HG03064 (cell line): ENCODE results near the gene XRCC5.
"Not testable (repeated sequence)": the region's sequence is repeated elsewhere in the genome, so short reads cannot be mapped to it uniquely, and the experiment has no call there.

ENCODE experiments used
- ATAC-seq: cut with Tn5 transposase; IDR thresholded peaks from one replicate; pipeline ENCODE4 v1.9.1; 2021; ENCODE audit warnings: low read depth; ENCODE audit not compliant: unreplicated experiment

The XRCC5 gene

DNA sequence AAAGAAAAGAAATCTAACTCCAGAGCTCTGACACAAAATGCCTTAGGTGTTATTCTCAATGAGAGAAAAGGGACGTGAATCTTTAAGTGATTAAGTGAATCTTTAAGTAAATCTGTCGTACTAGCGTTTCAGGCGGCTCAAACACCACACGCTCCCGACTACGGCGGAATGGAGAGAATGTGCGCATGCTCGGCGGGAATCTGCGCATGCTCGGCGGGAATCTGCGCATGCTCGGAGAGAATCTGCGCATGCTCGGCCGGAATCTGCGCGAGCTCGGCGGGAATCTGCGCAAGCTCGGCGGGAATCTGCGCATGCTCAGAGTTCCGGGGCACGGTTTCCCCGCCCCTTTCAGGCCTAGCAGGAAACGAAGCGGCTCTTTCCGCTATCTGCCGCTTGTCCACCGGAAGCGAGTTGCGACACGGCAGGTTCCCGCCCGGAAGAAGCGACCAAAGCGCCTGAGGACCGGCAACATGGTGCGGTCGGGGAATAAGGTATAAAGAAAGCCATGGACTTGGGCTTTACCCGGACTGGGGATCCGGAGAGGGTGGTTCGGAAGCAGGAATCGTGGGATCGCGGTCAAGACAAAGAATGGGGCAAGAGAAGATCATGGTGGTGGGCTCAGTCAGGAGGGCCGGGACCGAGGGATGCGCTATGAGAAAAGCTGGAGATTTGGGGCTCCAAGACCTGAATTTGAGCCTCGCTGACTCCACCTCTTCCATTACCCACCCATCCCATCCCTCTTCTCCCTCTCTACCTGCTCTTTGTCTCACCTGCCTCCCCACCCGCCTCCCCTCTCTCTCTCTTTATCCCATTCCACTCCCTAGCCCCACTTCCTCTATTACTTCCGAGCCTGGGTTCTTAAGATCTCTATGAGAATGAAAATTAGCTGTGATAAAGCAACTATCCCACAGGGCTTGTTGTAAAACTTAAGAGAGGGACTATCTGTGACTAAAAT, at the start of gene XRCC5:
Gene XRCC5 (plus strand): TSS at position 382 of the 955 bp plus-strand sequence. CDS start 89 bp downstream, at position 471.
- peak; percentile 47 for ATAC-seq

DNA sequence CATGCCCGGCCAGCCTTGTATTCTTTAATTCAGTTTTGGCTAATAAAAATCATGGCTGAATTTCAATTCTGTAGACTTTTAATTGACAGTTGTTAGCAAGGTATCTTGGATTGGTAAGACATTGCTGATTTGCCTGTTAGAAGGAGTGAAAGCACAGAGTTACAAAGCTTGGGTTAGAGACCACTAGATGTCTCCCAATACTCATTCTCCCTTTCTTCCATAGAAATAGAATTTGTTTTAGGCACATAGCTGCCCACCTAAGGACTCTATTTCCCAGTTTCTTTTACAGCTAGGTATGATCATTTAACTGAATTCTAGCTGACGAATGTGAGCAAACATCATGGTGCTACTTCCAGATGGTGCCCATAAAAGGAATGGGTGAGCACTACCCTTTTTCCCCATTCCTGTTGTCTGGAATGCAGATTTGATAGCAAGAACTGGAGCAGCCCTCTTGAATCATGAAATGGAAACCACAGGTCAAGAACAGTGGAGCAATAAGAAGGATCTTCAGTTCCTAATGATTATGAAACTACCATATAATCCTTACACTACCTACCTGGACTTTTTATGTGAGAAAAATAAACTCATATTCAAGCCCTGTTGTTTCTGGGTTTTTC, 45.0 kb upstream of the XRCC5 start:
- no peak for ATAC-seq

DNA sequence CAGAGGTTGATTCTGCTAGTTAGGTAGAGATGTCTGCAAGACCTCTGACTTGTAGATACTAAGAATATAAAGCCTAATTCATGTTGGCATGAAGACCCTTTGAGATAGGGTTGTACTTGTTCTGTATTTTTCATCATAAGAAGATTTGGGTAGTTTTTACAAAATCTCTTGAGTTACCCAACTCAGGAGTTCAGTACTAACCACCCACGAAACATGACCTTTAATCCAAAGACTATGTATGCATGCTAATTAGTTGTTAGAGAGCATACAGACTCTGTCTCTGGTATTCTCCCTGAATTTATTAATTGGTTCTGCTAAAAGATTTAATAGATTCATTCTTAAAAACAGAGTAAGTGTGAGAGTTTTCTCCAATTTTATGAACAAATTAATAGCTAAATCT, 44.5 kb upstream of the XRCC5 start:
- no peak for ATAC-seq

DNA sequence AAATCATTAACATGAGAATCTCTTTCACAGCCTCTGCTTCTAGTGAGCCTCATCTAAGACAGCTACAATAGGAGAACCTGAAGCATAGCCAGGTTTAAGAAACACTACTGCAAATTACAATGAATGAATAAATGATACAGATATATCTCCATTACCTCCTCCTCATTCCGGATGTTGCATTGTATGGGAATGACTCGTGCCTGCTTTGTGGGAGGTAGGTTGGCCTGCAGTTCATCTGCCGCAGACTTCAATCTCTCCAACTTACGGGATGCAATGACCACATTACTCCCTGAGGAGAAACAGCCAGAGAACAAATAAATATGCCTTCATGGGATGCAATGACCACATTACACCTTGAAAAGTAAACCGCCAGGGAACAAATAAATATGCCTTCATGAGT, 42.9 kb upstream of the XRCC5 start:
- ATAC-seq: no peak

DNA sequence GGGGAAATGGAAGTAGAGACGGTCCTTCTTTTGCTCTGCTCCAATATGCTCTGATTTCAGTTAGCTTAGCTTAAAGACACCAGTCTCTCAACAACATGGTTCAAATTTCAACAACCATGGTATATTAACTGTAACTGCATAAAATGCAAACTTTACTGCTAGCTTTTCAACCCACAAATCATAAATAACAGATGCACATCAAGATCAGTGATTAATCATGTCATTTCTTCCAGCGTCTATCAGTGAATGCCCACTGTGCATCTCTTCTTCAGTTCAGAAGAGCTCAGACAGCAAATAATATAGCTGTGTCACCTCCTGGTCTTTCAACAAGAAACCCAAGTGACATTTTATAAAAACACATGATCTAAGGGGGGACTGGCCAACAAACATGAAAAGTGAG, 40.1 kb upstream of the XRCC5 start:
- ATAC-seq: no peak

DNA sequence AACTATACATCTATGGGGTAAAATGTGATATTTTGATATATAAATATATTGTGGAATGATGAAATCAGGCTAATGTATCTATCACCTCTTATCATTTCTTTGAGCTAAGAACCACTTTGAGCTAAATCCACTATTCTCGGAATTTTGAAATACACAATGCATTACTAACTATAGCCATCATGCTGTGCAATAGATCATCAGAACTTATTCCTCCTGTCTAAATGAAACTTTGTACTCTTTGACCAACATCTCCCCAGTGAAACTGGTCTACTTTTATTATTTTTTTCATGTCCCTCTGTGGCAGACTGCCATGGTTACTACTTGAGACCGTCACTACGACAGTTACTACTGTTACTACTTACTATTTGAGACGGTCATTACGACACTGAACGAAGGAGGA, 39.0 kb upstream of the XRCC5 start:
- ATAC-seq: no peak

DNA sequence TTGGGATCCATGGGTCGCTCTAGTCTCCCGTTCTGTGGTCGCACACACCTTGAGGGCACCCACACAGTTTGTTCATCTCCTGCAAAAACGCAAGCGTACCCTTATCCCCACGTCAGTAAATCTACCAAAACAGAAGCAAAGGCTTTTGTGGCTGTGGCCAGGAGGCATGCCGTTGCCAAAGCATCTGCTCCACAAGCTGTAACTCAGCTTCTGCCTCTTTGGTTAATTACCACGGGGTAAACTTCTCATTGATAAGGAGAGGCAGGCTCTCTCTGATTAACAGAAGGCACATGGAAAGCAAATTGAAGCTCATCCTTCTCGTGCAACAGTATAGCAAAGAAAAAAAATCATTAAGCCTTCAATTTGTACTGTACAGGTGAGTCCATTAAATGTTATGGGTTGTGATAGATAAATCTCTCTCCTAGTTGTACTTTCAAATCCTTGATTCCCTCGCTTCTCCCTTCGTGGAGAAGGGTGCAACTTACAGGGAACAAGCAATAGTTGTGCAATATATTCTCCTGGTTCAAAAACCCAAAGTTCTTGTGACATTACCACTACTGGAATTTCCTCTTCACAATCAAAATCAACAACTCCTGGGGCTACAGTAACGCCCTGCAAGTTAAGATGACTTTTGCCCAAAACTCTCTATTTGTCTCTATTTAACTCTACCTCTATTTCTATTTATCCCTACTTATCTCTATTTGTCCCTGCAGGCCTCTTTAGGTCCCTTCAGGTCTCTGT, 37.9 kb upstream of the XRCC5 start:
- ATAC-seq: no peak

DNA sequence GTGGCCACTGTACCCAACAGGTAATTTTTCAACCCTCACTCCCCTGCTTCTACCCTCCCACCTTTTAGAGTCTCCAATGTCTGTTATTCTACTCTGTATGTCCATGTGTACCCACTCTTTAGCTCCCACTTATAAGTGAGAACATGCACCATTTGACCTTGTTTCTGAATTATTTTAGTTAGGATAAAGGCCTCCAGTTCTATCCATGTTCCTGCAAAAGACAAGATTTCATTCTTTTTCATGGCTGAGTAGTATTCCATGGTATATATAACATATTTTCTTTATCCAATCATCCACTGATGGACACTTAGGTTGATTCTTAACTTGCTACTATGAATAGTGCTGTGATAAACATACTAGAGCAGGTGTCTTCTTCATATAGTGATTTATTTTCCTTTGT, 36.7 kb upstream of the XRCC5 start:
- ATAC-seq: no peak

DNA sequence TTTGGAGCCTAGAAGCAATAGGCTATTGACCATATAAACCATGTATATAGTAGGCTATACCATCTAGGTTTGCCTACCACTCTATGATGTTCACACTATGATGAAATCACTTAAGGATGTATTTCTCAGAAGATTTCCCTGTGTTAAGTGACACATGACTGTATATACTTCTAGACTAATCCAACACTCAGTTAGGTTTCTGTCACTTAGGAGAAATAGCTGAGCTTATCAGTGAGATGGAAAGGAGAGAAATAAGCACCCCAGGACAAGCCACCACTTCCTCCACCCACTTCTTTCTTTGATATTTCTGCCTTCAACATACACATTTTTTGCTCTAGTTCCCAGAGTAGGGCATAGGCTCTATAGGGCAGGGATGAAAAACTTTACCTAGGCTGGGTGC, 35.4 kb upstream of the XRCC5 start:
- ATAC-seq: no peak

DNA sequence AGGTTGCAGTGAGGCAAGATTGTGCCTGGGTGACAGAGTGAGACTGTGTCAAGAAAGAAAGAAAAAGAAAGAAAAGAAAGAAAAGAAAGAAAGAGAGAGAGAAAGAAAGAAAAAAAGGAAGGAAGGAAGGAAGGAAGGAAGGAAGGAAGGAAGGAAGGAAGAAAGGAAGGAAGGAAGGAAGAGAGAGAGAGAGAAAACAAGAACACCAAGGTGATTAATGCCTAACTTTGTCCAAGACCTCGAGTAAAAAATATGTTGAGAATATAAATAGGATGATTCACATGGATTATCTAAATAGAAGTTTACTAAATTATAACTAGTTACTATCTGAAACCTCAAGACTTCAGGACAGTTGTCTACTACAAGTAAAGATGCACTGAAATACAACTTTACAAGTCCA, 34.8 kb upstream of the XRCC5 start:
- no peak for ATAC-seq

DNA sequence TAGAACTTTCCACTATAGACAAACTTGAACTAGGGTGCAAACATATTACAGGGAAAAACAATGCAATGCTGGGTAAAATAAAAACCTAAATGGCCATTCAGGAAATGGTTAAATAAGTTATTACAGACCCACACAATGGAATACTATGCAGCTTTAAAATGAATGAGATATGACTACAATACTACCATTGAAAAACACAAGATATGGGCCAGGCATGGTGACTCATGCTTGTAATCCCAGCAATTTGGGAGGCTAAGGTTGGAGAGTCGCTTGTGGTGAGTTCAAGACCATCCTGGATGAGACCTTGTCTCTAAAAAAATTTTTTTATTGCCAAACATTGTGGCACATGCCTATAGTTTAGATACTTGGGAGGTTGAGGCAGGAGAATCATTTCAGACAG, 34.4 kb upstream of the XRCC5 start:
- ATAC-seq: no peak

DNA sequence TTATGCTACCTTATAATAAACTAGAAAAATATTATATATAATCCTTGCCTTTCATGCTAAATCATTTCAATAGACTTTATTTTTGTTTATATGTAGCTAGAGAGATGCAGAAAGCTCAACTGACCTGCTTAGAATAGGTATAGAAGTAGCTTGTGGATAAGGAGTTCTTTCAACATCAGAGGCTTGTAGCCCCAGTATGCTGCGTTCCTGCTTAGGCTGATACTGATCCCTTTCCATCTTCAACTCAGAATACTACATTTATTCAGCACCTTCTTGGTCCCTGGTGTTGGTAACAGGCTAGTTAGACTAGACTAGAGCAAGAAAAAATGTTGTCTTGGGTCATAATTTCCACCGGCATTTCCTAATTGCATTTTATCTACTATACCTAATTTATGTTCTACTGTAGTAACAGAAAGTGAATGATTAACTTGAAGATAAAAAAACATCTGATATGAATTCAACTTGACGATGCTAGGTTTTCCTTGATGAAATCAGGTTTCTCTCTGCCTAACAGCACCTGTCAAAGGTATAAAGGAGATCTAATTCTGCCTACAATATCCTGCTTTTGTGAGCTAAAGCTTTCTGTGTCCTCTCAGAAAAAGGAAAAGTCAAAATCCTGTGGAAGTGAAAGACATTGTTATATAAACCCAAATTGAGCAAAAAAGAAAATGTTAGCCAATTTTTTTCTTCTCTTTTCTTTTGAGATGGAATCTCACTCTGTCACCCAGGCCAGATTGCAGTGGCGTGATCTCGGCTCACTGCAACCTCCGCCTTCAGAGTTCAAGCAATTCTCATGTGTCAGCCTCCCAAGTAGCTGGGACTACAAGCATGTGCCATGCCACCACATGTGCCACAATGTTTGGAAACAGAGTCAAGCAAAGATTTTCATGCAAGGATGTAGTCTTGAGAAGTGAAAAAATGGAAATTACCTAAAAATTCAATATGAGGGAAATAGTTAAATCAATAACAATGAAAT, 33.4 kb upstream of the XRCC5 start:
- no peak for ATAC-seq

DNA sequence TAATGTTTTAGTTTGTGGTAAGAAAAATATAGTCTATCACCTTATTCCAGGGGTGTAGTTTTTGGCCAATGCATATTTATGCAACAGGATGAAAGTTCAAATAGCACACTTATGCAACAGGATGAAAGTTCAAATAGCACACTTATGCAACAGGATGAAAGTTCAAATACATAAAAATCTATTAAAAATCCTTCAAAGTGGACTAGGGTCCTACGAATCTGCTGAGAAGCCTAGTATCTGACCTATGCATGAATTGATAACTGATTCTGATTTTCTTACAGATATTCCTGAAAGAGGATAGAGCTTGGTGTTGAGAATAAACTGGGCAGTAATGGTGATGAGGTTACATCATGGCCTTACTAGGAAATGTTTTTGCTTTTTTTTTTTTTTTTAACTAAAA, 30.4 kb upstream of the XRCC5 start:
- ATAC-seq: no peak

DNA sequence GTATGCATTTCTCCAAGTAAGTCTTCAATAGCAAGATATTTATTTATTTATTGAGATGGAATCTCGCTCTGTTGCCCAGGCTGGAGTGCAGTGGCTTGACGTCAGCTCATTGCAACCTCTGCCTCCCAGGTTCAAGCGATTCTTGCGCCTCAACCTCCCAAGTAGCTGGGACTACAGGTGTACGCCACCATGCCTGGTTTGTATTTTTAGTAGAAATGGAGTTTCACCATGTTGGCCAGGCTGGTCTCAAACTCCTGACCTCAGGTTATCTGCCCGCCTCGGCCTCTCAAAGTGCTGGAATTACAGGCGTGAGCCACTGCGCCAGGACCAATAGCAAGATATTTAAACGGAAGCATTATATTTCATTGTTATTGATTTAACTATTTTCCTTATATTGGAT, 29.1 kb upstream of the XRCC5 start:
- not testable (repeated sequence) for ATAC-seq

DNA sequence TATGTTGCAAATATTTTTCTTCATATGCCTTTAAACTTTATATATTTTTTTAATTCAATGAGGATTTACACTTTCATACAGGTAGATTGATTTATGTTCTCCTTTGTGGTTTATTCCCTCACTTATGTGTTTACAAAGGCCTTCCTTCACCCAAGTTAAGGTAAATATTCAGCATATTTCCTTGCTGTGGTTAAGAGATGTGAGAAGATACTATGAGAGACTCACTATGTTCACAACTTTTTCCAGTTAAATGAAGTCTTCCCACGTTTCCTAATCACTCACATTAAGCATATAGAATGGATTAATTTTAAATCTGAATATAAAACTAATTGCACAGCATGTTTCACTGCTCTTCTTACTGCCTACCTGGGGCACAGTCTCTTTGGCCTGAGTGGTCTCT, 28.1 kb upstream of the XRCC5 start:
- no peak for ATAC-seq

DNA sequence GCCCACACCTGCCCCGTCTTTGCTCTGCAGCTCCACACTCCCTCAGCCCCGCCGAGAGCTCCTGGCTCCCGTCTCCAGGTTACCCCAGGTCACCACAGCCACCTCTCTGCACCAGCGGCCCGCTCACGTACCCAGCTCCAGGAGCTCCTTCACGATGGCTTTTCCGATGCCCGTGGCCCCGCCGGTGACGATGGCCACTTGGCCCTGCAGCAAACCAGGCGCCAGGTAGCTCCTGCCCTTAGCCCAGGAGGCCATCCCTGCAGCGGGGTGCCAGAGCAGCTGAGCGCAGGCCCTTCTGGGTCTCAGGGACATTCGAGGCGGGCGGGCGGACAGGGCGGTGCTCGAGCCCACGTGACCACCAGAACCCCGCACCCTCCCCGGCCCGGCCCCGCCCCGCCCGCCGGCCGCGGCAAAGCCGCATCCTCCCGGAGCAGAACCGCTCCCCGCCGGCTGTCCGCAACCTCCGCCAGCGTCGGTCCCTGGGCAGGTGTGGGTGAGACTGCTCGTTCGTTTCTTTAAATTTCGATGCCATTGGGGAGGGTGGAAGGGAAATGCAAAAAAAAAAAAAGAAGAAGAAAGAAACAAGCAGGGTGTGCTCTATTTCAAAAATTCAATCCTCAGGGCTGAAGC, 27.5 kb upstream of the XRCC5 start, which contains the start of the genes PECR and TMEM169:
Gene PECR (minus strand): TSS at position 323 of the 630 bp plus-strand sequence. CDS start 68 bp downstream, at position 255.
Gene TMEM169 (plus strand): TSS at position 433 of the 630 bp plus-strand sequence. CDS start 14,045 bp downstream, outside the sequence.
- ATAC-seq: peak; percentile 96

DNA sequence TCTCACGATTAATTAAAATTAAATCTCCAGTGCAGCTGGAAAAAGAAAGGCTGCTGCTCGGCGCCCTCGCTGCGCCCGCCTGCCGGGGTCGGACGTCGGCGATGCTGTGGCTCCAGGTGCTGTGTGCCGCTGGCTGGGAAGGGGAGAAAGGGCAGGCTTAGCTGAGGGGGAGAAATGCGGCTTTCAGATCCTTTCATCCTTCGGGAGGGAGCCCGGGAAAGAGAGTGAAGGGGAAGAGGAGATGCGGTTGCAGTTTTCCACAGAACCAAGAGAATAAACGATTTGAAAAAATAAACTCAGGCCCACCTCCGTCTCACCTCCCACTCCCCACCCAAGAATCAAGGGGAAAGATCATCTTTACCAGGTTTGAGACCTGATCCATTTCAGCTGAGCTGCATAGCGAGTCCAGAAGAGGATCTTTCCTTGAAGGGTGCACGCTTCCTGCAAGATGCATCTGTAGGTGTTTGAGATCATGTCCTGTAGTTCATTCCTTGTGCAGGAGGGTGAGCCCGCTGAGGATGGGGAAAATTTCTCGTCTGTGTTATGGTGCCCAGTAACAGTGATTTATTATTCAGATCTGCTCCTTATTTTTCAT, 26.9 kb upstream of the XRCC5 start:
- peak; percentile 17 for ATAC-seq

DNA sequence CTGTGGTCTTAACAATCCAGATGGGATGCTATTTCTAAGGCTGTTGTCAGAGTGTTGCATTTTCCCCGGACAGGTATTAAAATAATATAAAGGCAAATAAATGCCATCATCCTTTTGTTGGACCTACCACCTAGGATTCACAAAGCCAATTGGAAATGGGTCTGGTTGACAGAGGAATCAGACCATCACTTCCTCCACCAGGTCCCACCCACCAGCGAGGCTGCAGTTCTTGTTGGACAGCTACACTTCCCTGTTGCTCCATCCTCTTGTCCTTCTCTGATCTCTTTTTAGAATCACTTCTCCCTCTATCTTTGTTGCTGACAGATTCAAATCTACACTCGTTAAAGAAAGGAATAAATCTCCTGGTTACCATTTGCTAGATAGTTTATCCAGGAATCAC, 26.3 kb upstream of the XRCC5 start:
- no peak for ATAC-seq
